ENCODE results near the gene TAF5L. TPM values are rescaled to one million over a fixed set of nuclear protein-coding genes. Genes with fewer than 3 reads are reported as not detected.
A peak's percentile ranks its signal among the peaks of the same experiment; 100 is the strongest.

Gene TAF5L
- 13.2 and 18.7 TPM in 2 replicates for total RNA-seq (2014; rRNA removed; shearing (Covaris generic))

DNA sequence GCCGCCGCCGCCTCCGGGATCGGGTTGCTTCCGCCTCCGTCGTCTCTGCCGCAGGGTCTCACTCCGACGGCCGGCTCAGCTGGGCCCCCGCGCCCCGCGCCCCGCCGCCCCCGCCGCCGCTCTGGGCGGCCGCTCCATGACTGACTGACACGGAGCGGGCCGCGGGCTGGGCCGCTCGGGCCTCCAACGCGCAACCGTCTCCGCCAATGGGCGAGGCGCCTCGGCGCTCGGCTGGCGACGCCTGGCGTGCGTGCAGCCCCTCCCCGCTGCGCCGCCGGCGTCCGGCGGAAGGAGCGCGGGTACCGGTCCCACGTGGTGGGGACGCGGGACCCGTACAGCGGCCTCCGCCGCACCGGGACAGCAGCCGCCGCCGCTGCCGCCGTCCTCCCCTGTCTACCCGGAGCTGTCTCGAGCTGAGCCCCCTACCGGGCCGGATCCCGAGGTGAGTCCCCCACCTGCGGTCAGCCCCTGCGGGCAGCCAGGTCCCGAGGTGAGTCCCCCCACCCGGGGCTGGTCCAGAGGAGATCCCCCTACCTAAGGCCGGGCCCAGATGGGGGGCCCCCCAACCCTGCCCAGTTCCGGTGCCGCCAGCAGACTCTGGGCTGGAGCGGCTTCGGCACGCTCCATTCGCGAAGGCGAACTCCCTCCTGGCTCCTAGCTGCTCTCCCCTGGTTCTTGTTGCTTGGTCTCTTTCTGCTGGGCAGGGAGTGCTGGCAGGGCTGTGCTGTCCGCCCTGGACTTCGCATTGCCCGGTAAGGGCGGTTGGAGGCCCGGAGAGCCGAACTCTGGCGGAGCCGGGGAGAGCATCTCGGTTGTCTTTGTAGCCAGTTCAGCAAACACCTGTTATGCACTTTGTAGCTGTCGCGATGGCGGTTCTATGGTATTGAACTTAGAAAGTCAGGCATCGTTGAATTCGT, at the start of gene TAF5L, which contains the start of gene URB2:
TSS of gene TAF5L (minus strand) at position 208 of the 917 bp plus-strand sequence. CDS start 11,640 bp downstream, outside the sequence.
TSS of gene URB2 (plus strand) at position 333 of the 917 bp plus-strand sequence. CDS start 1,387 bp downstream, outside the sequence.
- DNase-seq (ENCODE audit: low read depth): peak; percentile 96

DNA sequence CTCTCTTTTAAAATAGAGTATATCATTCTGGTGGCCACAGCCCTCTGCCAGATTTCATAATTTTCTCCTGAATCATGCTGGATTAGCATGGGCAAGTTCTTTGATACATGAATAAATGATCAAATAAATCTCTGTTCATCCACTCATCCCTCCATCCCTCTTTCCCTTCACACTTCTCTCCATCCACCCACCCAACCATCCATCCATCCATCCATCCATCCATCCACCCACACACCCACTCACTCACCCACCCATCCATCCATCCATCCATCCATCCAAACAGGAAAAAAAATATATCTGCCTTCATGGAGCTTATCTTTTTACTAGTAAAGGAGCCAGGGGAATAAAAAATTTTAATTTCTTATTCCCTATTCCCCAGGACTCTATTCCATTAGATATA, 49.5 kb upstream of the TAF5L start:
- no peak for DNase-seq (ENCODE audit: low read depth)

DNA sequence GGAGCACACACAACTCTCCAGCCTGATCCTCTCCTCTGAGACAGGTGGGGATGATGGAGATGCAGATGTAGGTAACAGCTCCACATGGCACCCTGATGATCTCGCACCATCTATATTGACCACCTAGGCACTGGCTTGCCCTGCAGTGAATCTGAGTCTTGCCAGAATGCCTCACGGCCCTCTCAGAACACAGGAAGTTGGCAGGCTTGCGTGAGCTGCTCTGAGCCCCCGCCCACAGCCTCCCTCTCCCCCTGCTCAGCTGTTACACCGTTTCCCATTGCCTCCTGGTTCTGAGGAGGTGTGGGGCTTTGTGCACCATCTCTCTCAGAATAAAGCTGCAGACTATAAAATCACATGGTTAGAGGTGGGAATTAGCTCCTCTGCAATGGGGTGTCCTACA, 48.1 kb upstream of the TAF5L start:
- DNase-seq (ENCODE audit: low read depth): no peak

- no peak for DNase-seq (ENCODE audit: low read depth)
These were observed 46.3 kb upstream of the TAF5L start for GRCh38 chr1:229672246-229672645.

- no peak for DNase-seq (ENCODE audit: low read depth)
These were observed 45.4 kb upstream of the TAF5L start for GRCh38 chr1:229671310-229671709.

DNA sequence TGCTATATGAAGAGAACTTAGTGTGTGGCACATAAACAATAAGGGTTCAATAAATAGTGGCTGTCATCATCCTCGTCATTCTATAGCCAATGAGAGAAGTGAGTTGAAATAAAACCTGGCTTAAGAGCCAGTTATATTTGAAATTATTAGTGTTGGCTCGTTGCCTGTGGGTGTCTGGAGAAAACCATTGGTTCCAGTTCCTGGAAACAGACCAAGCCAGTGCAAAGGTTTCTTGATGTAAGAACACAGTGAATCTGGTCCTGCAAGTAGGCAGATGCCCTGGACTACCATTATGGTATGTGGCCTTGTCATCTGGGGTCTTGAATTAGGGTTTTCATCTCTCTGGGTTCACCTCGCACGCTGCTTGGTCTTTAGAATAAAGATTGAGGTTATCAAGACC, 43.4 kb upstream of the TAF5L start:
- no peak for DNase-seq (ENCODE audit: low read depth)

DNA sequence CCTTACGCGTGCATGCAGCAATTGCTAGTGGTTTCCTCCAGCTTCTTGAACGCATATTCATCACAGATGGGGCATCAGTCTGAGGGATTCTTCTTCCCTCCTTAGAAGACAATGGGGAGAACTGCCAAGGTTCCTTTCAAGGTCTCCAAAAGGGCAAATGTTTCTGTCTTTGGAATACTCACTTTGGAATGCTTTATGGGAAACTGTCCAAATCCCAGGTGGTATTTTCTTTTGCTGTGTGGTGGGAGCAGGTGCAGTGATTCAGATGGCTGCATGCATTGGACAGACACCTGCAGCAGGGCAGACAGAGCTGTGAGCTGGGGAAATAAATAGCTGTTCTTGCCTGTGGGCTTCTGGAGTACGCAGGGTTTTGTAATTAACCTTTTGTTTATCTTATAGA, 40.7 kb upstream of the TAF5L start:
- no peak for DNase-seq (ENCODE audit: low read depth)

DNA sequence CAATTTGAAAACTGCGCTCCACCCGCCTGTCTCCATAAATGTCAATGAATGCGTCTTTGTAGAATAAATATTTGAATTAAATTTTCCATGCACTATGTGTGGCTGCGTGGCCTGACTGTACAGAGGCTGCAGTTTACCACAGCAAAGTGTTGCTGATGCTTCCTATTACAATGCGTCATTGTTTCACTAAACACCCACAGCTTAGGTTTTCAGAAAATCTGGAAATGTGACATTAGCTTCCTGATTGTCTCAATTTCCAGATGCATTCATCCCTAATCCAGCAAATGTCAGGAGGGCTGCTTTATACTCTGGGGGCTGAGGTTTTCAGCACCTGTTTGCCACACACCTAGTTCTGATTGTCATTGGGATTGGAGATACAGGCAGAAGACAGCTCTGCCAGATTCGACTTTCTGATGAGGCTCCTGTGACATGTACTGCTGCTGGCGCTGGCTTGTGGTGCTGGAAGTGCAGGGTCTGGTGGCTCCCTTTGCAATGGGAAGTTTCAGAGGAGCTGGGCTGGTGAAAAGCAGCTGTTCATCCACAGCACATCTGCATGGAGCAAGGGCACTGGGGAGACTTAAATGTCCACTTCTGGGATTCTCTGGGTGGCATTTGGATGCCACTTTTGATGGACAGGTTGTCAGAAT, 40.1 kb upstream of the TAF5L start:
- DNase-seq (ENCODE audit: low read depth): no peak

DNA sequence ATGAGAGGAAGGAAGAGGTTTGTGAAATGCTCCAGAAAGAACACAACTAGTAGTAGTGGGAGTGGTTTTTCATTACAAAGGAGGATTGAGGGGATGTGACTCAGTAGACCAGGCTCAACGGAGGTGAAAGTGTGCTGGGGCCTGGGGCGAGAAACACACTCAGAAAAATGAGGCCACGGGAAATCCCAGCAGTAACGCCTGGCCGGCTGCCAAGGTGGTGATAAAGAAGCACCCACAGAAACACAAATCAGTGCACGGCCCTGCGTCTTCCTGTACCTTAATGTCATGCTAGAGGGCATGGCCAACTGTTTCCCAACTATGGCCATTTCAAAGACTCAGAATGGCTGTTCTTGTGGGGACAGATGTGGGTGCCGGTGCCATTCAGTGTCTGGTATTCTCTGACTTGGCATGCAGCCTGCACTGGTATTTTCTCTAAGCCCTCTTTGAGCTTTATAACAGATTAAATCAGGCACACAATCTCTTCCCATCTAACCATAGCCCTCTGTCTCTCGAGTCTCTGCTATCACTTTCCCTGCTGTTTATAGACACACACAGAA, 38.3 kb upstream of the TAF5L start:
- DNase-seq (ENCODE audit: low read depth): peak; percentile 90

DNA sequence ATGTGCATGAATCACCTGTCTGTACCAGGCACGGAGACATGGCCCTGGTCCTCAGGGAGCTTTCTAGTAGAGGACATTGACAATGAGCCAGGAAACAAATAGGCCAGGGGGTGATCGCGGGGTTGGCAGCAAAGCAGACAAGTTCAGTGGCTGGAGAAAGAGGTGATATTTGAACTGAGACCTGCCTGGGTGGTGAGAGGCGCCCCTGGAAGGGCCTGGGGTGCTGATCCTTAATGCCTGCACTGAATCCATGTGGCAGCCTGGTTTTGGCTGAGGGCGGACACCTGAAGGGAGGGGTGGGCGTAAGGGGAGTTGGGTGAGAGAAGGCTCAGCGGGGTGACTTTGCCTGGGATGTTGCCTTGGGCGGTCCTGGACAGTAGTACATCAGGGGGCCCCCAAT, 36.0 kb upstream of the TAF5L start:
- DNase-seq (ENCODE audit: low read depth): no peak

DNA sequence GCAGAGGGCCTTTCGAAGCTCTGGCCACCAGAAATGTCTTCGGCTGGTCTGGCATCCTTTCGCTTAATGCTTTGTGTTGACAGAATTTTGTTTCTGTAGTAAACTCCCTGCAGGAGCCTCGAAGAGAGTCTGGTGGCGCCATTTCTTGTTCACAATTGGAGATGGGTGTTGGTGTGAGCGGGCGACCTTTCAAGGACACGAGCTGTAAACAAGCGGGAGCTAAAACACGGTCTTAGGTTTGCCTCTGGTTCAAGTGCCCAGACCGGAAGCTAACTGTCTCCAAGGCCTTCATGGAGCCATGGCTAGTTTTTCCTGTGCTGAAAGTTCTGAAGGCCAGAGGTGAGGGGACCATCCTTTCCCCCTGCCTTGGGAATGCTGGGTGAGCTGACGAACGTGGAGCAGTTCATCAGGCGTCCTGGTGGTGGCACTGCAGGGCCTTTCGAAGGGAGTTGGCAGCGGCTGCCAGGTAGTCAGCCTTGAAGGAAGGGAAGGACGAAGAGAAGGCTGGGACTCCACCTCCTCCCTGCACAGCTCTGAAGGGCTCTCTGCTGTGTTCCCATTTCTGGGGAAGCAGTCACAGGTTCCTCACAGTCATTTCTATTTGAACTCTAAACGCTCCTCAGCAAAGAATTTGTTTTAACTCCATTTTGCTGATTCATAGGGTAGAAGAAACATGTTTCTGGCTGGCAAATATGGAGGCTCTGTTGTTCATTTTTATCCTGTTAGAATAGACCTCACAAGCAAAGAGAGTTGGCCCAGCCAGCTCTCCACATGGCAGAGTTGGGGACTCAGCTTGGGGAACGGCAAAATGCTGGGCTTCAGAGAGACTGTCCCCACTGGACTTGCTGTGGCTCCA, 35.3 kb upstream of the TAF5L start:
- peak; percentile 79 for DNase-seq (ENCODE audit: low read depth)

DNA sequence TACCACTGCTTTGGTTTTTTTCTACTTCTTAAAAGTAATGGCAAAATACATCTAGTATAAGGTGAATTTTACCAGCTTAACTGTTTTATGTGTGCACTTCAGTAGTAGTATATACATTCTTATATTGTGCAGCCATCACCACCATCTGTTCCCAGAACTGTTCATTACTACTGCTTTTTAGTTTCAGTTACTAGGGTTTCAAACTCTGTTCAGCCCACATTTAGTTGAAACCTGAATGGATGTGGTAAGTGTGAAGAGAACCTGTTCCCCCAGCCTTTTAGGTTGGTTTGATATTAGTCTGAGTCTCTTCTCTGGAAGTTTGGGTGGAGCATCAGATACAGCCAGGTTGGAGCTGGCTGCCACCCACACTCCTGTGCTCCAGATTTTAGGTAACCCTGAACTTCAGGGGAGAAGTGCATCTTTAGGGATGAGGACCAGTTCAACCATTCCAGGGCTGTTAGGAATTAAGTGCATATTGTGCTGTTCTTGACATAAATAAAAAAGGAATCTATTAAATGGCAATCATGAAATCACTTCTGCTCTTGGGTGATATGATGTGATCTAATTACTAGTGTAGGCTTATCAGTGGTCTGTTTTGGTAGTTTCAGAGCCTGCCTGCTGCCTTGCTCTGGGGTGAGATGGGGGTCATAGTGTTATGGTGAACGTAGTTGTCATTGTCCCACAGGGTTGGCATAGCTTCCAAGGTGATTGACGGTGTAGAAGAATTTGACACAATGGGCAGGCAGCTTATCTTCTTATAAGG, 32.3 kb upstream of the TAF5L start:
- DNase-seq (ENCODE audit: low read depth): no peak

DNA sequence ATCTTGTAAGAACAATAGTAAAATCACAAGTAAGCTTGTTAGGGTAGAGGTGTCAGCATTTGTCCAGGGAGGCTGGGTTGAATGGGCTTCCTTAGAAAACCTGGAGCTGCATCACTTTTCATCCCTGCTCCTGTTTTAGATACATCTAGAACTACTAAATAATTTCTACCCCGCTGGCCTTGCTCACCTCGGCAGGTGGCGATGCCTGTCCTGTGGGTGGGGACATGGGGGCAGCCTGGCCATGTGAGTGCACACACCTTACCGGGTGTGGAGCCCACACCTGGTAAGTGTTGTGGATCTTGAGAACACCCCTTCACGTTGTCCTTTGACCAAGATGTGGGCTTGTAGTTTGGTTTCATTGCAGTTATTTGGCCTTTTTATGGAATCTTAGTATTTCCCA, 29.9 kb upstream of the TAF5L start:
- DNase-seq (ENCODE audit: low read depth): no peak

DNA sequence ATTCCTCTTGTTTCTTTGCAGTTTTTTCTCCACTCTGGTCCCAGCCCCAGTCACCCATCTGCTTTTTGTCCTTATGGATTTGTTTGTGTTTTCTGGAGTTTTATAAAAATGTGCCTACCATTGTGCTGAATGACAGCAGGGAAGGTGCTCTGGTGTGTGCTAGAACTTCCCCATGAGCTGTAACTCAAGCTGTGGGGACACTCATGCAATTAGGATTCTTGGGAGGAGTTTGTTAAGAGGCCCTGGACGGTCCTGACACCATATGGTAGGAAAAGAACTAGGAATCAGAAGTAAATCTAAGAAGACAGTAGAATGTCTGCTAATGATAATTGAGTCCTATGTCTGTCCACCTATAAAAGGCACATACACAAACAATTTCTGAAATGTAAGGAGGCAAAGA, 27.5 kb upstream of the TAF5L start:
- no peak for DNase-seq (ENCODE audit: low read depth)

GRCh38 chr1:229651546-229651945, 25.6 kb upstream of the TAF5L start:
- no peak for DNase-seq (ENCODE audit: low read depth)

GRCh38 chr1:229650045-229650444, 24.1 kb upstream of the TAF5L start:
- no peak for DNase-seq (ENCODE audit: low read depth)

DNA sequence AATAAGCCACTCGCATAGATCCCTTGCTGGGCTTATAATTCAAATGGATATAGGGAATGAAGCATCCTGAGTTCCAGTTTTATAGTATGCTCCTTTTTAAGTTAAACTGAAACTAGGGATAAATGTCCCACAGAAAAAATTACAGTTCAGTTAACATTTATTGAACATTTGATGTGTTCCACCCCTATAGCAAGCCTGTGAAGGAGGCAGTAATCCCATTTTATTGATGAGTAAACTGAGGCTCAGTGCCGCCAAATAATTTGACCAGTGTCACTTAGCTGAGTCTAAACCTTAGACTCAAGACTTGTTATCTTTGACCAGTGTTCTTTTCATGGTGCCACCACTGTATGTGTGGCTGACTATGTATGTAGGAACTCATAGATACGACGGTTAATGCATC, 22.5 kb upstream of the TAF5L start:
- no peak for DNase-seq (ENCODE audit: low read depth)

GRCh38 chr1:229645324-229645993, 19.5 kb upstream of the TAF5L start:
- DNase-seq (ENCODE audit: low read depth): no peak

GRCh38 chr1:229643996-229644745, 18.2 kb upstream of the TAF5L start:
- DNase-seq (ENCODE audit: low read depth): no peak

GRCh38 chr1:229642970-229643369, 17.0 kb upstream of the TAF5L start:
- DNase-seq (ENCODE audit: low read depth): no peak
